22Rv1 (cell line): ENCODE data around the gene MAP6D1.

ENCODE experiments used
- H3K27ac ChIP-seq: fragments of 450-650 bp; 2 replicates; pipeline ENCODE4 v1.5.1; 2017
- ZFX ChIP-seq: fragments of 450-650 bp; IDR thresholded peaks from 2 replicates; pipeline ENCODE4 v1.6.1; 2017; ENCODE audit warnings: antibody characterized with exemption, borderline replicate concordance
- TF ChIP-seq, protein P1 (sequence below): fragments of 450-650 bp; IDR thresholded peaks from 2 replicates; pipeline ENCODE4 v1.5.1; 2017; ENCODE audit warnings: mild to moderate bottlenecking

The MAP6D1 gene

DNA sequence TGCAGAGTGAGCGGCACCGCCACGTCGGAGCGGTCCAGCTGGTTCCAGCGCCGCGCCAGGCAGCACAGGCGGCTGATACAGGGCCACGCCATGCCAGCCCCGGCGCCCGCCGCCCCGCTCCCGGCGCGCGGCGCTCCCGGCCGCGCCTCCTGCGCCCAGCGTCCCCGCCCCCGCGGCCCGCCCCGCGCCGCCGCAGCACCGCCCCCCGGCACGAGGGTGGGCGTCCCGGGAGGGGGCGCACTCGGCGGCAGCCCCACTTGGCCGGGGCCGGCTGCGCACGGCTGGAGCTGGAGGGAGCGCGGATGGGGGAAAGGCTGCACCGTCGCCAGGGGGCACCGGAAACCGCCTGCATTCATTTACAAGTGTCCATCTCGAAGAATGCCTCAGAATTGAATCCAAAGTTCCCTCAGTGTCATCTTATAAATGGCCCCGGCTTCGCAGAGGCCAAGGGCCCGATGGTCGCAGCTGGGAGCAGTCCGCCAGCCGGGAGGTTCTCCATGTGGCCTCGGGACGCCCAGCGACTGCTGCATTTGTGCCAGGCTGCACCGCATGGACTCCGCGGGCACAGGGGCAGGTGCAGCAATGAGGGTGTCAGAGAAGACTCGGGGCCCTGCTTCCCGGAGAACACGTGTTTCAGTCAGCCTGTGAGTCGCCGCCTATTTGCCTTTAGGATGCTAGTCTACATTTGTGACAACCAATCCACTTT, at the start of gene MAP6D1:
MAP6D1 (minus strand) TSS at position 122 of the 706 bp plus-strand sequence; CDS start at position 92, 30 bp downstream.
- 0 out of 2 replicates have a peak within 1 kb of the TSS, but pooled peaks have one; percentile 10 for H3K27ac ChIP-seq
- TF ChIP-seq, protein P1, sequence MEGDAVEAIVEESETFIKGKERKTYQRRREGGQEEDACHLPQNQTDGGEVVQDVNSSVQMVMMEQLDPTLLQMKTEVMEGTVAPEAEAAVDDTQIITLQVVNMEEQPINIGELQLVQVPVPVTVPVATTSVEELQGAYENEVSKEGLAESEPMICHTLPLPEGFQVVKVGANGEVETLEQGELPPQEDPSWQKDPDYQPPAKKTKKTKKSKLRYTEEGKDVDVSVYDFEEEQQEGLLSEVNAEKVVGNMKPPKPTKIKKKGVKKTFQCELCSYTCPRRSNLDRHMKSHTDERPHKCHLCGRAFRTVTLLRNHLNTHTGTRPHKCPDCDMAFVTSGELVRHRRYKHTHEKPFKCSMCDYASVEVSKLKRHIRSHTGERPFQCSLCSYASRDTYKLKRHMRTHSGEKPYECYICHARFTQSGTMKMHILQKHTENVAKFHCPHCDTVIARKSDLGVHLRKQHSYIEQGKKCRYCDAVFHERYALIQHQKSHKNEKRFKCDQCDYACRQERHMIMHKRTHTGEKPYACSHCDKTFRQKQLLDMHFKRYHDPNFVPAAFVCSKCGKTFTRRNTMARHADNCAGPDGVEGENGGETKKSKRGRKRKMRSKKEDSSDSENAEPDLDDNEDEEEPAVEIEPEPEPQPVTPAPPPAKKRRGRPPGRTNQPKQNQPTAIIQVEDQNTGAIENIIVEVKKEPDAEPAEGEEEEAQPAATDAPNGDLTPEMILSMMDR = peak; percentile 60
- no peak for TF ChIP-seq ZFX

DNA sequence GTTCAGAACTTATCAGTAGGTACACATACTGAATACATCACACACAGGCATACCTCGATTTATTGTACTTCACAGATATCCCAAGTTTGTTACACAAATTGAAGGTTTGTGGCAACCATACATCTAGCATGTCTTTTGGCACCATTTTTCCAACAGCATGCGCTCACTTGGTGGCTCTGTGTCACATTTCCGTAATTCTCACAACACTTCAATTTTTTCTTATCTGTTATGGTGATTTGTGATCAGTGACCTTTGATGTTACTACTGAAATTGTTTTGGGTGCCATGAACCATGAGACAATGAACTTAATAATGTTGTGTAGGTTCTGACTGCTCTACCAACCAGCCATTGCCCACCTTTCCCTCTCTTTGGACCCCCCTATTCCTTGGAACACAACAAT, 48.5 kb upstream of the MAP6D1 start:
- TF ChIP-seq, protein P1 = no peak
- TF ChIP-seq ZFX = no peak
- no peak overlapping the region for H3K27ac ChIP-seq

DNA sequence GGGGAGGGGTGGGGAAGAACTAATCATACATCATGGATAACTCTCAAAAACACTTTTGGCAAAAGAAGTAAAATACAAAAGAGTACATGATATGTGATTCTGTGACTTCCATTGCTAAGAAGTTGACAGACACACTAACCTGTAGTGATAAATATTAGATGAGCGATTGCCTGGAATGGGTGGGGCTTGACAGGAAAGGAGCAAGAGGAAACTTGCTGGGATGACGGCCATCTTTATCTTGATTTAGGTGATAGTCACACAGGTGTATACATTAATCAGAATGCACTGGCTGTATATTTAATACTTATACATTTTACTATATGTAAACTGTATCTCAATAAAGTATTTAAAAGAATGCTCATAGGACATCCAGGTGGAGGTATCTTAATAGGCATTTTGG, 46.2 kb upstream of the MAP6D1 start:
- TF ChIP-seq, protein P1 = no peak
- TF ChIP-seq ZFX = no peak
- no peak overlapping the region for H3K27ac ChIP-seq

DNA sequence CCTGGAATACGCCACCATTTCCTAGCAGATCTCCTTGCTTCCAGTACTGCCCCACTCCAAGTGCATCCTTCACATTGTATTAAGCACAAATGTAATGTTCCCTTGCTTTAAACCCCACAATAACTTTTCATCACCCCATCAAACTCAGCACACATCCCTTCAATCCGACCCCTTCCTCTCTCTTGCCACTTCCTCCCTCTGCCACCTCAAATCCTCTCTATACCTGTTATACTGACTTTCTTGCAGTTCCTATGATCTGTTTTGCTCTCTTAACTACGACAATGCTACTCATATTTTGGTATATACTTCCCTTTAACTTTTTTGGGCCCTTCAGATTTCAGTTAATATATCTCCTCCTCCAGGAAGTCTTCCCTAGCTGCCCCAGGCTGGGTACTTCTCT, 45.2 kb upstream of the MAP6D1 start:
- TF ChIP-seq, protein P1 = no peak
- no peak for TF ChIP-seq ZFX
- no peak overlapping the region for H3K27ac ChIP-seq

DNA sequence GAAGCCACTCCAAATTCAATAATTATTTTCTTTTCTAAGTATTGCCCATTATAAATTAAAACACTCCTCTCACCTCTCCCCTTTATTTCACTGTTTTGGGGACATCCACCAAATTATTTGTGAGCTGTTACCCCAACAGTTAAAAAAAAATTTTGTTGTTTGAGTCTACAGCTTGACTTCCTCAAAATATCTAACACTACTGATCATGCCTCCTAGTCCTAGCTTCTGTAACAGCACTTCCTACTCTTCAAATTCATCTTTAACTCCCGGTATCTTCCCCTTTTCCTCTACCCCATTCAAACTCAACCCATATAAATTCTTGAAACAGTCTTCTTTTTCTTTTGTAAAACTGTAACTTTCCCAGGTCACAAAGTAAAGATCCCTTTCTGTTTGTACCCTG, 43.4 kb upstream of the MAP6D1 start:
- no peak overlapping the region for H3K27ac ChIP-seq
- TF ChIP-seq, protein P1 = no peak
- TF ChIP-seq ZFX = no peak

DNA sequence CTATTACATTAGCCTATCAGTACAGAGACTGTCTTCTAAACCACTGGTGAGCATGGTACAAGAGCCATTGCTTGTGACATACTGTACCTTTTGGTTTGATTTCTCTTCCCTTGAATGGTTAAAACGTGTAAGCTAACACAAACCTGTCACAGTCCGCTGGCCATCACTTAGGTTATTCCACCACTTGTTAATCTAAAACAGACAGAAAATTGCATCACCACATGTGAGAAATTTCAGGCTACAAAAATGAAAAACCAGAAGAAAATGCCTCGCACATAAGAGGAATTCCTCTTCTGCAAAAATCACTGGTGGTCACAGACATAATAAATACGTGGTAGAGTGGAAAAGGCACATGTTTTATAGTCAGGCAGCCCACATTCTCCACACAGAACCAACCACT, 37.2 kb upstream of the MAP6D1 start:
- no peak overlapping the region for H3K27ac ChIP-seq
- TF ChIP-seq, protein P1 = no peak
- no peak for TF ChIP-seq ZFX

DNA sequence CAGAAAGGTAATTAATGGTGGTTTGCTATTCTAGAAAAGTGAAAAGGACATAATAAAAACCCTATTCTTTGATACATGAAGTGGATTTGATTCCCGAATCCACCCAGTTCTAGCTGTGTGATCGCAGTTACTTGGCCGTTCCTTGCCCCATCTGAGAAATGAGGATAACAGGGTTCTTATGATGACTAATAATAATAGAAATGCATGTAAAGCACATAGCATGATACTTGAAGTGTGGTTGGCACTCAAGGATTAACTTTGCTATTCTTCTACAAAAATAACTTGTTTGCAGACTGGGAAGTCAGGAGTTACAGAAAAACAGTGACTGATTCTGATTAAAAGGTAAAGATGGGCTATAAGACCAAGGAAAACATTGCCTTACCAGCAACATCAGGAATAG, 32.5 kb upstream of the MAP6D1 start:
- H3K27ac ChIP-seq = no peak overlapping the region
- TF ChIP-seq, protein P1 = no peak
- TF ChIP-seq ZFX = no peak
